Gastroesophageal sphincter (tissue), 3 donors: ENCODE data around the gene PCGF3.

Experiments used
- CTCF ChIP-seq, 4 experiments: fragments of 200-600 bp in 2 of 4; fragments of 450-650 bp in 2 of 4; sonication (generic) in 1 of 4; IDR thresholded peaks; one replicate each; pipeline ENCODE4 v1.5.1; 2017 to 2019; ENCODE audit warnings: antibody characterized with exemption in 4 of 4, mild to moderate bottlenecking in 2 of 4, moderate library complexity in 2 of 4
- POLR2A ChIP-seq, 2 donors: fragments of 450-650 bp; IDR thresholded peaks; one replicate each; pipeline ENCODE4 v1.6.1; 2017; ENCODE audit warnings: antibody characterized with exemption in 2 of 2, mild to moderate bottlenecking in 2 of 2, moderate library complexity in 1 of 2

DNA sequence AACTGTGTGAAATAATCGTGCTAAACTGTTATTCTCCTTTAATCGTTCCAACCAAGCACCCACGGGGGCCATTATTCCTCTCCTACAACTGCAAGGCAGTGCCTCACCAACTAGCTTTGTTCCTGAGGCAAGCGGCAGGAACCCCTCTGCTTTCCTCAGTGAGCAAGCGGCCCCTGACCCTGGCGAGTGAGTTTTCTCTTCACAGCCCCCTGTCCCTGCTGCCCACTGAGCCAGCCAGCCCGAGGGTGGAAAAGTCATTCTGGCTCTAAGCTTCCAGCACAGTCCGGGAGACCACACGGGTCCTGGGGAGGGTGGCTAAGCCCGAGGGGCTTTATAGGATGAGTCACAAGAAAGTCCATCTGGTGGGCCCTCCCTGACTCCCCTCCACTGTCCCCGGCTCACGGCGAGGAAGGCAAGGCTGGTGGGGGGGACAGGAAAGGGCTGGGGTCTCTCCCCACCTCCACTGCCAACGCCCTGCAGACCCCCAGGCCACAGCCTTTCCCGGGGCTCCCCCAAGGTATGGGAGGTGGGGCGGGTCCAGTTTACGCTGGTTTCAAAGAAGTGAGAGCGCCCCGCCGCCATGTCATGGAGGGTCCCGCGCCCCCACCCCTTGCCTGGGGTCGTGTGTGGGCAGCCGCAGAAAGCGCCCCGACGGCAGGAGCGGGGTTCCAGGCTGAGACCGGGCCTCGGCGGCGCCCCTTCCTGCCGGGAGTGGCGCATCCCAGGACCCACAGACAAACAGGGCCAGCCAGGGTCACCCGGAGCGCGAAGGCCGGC is 75.3 kb downstream of the PCGF3 start:
- no peak for TF ChIP-seq CTCF (IDR thresholded peaks at IDR 0.05)
- no peak for TF ChIP-seq POLR2A (IDR thresholded peaks at IDR 0.05)
